Measurements from ENCODE around the gene SIGLEC8. TPM values are rescaled to one million over a fixed set of nuclear protein-coding genes. Genes with fewer than 3 reads are reported as not detected.

Gene SIGLEC8
- total and polyA plus RNA-seq, 10 of the 15 experiments (the other 5 are each of a cell fraction or from before 2014, with no cell fraction given): not detected

DNA sequence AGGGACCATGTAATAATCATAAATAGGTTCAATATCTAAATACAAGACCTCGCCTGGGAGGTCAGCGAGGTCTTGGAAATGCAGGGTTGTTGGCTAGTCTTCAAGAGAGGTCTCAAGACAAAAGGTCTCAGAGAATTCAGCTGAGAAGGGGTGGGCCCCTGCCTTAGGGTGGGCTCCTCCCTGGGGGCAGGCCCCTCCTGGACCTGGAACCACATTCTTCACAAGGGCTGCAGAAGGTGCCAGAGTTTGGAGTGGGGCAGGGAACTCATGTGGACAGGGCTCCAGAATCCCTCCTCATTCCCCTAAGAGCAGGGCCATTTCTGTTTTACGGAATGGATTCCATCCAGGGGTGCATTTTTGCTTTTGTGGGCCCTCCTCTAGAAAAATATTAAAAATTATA lies 30.2 kb upstream of the SIGLEC8 start:
- Histone ChIP-seq H2AFZ (ENCODE audit: control insufficient read depth, low read depth, low read length) (no peak overlapping the region), H3K79me2 (ENCODE audit: control insufficient read depth, insufficient read depth, low read length) (no peaks in the 10 kb centered on the region), H3K4me3 (no peak overlapping the region), H3K9me3 (replicated peaks; ENCODE audit: control insufficient read depth, insufficient read depth, low read length) (no peaks in the 10 kb centered on the region), H3K9ac (ENCODE audit: control insufficient read depth, insufficient read depth, low read length) (no peak overlapping the region), H3K4me1 (ENCODE audit: control insufficient read depth, insufficient read depth, low read length) (no peaks in the 10 kb centered on the region), H4K20me1 (ENCODE audit: control insufficient read depth, insufficient read depth) (no peaks in the 10 kb centered on the region), H3K27ac (ENCODE audit: control insufficient read depth, insufficient read depth) (no peak overlapping the region), H3K27me3 (replicated peaks in 1 of 2; ENCODE audit: control insufficient read depth in 2 of 2, insufficient read depth in 2 of 2, low read length in 1 of 2) (no peaks in the 10 kb centered on the region), H3K36me3 (ENCODE audit: control insufficient read depth in 2 of 2, insufficient read depth in 2 of 2, low read length in 1 of 2) (no peaks in the 10 kb centered on the region), H3K4me2 (ENCODE audit: control insufficient read depth, insufficient read depth) (no peak overlapping the region)
- ChIA-PET CTCF (no interaction called here), SMC1A (ENCODE audit: uncharacterized antibody, unreplicated experiment) (no interaction called here), RAD21 (ENCODE audit: unreplicated experiment) (no interaction called here), POLR2A (no interaction called here)
- WGBS (ENCODE audit: insufficient coverage, insufficient replicate concordance, low lambda C conversion rate, missing lambda C conversion rate): 0% methylated on average over 3 of the region's 3 CpGs
- in situ Hi-C loops (cut with MboI) (no loop called here), intact Hi-C loops (cut with micrococcal nuclease; ENCODE audit: unreplicated experiment) (no loop called here)
- no peak for DNase-seq (ENCODE audit: low read depth, low spot score)
- no peak for TF ChIP-seq TARDBP (IDR thresholded peaks at IDR 0.05; ENCODE audit: borderline replicate concordance)
- no peak for TF ChIP-seq RELA (IDR thresholded peaks at IDR 0.05; ENCODE audit: borderline replicate concordance, partially characterized antibody)
- no peak for TF ChIP-seq CREM (IDR thresholded peaks at IDR 0.05; ENCODE audit: low read depth)
- TF ChIP-seq, protein P1, sequence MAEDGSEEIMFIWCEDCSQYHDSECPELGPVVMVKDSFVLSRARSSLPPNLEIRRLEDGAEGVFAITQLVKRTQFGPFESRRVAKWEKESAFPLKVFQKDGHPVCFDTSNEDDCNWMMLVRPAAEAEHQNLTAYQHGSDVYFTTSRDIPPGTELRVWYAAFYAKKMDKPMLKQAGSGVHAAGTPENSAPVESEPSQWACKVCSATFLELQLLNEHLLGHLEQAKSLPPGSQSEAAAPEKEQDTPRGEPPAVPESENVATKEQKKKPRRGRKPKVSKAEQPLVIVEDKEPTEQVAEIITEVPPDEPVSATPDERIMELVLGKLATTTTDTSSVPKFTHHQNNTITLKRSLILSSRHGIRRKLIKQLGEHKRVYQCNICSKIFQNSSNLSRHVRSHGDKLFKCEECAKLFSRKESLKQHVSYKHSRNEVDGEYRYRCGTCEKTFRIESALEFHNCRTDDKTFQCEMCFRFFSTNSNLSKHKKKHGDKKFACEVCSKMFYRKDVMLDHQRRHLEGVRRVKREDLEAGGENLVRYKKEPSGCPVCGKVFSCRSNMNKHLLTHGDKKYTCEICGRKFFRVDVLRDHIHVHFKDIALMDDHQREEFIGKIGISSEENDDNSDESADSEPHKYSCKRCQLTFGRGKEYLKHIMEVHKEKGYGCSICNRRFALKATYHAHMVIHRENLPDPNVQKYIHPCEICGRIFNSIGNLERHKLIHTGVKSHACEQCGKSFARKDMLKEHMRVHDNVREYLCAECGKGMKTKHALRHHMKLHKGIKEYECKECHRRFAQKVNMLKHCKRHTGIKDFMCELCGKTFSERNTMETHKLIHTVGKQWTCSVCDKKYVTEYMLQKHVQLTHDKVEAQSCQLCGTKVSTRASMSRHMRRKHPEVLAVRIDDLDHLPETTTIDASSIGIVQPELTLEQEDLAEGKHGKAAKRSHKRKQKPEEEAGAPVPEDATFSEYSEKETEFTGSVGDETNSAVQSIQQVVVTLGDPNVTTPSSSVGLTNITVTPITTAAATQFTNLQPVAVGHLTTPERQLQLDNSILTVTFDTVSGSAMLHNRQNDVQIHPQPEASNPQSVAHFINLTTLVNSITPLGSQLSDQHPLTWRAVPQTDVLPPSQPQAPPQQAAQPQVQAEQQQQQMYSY (CRISPR knock-in tag; IDR thresholded peaks at IDR 0.05): no peak
- TF ChIP-seq, protein P2, sequence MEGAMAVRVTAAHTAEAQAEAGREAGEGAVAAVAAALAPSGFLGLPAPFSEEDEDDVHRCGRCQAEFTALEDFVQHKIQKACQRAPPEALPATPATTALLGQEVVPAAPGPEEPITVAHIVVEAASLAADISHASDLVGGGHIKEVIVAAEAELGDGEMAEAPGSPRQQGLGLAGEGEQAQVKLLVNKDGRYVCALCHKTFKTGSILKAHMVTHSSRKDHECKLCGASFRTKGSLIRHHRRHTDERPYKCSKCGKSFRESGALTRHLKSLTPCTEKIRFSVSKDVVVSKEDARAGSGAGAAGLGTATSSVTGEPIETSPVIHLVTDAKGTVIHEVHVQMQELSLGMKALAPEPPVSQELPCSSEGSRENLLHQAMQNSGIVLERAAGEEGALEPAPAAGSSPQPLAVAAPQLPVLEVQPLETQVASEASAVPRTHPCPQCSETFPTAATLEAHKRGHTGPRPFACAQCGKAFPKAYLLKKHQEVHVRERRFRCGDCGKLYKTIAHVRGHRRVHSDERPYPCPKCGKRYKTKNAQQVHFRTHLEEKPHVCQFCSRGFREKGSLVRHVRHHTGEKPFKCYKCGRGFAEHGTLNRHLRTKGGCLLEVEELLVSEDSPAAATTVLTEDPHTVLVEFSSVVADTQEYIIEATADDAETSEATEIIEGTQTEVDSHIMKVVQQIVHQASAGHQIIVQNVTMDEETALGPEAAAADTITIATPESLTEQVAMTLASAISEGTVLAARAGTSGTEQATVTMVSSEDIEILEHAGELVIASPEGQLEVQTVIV (IDR thresholded peaks at IDR 0.05; ENCODE audit: borderline replicate concordance, partially characterized antibody): no peak
- TF ChIP-seq, protein P3, sequence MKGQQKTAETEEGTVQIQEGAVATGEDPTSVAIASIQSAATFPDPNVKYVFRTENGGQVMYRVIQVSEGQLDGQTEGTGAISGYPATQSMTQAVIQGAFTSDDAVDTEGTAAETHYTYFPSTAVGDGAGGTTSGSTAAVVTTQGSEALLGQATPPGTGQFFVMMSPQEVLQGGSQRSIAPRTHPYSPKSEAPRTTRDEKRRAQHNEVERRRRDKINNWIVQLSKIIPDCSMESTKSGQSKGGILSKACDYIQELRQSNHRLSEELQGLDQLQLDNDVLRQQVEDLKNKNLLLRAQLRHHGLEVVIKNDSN (IDR thresholded peaks at IDR 0.05; ENCODE audit: borderline replicate concordance, extremely low read length, insufficient read depth, low read depth, low read length): no peak
- no peak for TF ChIP-seq EGR1 (IDR thresholded peaks at IDR 0.05; ENCODE audit: borderline replicate concordance in 1 of 2, low read depth in 2 of 2, low read length in 2 of 2)
- no peak for TF ChIP-seq HCFC1 (IDR thresholded peaks at IDR 0.05; ENCODE audit: low read length)
- no peak for TF ChIP-seq PAX5 (IDR thresholded peaks at IDR 0.05; ENCODE audit: borderline replicate concordance, low read depth, low read length)
- no peak for TF ChIP-seq NR2C1 (IDR thresholded peaks at IDR 0.05)
- no peak for TF ChIP-seq BMI1 (IDR thresholded peaks at IDR 0.05; ENCODE audit: borderline replicate concordance)
- TF ChIP-seq ZNF622 (IDR thresholded peaks at IDR 0.05): no peak
- TF ChIP-seq NR2C2 (IDR thresholded peaks at IDR 0.05; ENCODE audit: borderline replicate concordance, control insufficient read depth, insufficient read length, low read depth): no peak
- no peak for TF ChIP-seq CBX5 (IDR thresholded peaks at IDR 0.05; ENCODE audit: low read depth)
- no peak for TF ChIP-seq ASH2L (IDR thresholded peaks at IDR 0.05; ENCODE audit: borderline replicate concordance, low read depth)
- no peak for TF ChIP-seq RAD51 (IDR thresholded peaks at IDR 0.05)
- TF ChIP-seq NBN (IDR thresholded peaks at IDR 0.05): no peak
- TF ChIP-seq SIN3A (IDR thresholded peaks at IDR 0.05; ENCODE audit: low read depth, low read length): no peak
- TF ChIP-seq NRF1 (conservative IDR thresholded peaks at IDR 0.05; ENCODE audit: low read depth, low read length): no peak
- BruUV-seq (replicated peaks): no TSS peak
- no peak for FAIRE-seq
- no peak for ATAC-seq
